HFF-Myc (cell line): Measurements from ENCODE around the gene THUMPD1.
"Not testable (repeated sequence)": the region's sequence is repeated elsewhere in the genome, so short reads cannot be mapped to it uniquely, and the experiment has no call there.

Experiments
- DNase-seq: peaks from one replicate; pipeline ENCODE4 v3.0.0-alpha.2; 2011; ENCODE audit warnings: low read depth; ENCODE audit errors: extremely low read depth
- H3K4me3 ChIP-seq: replicated peaks from 2 replicates; pipeline ENCODE4 v1.5.1; 2011; ENCODE audit warnings: low read depth, mild to moderate bottlenecking, control low read depth, low read length
- TF ChIP-seq, protein P1 (sequence below): IDR thresholded peaks from 2 replicates; pipeline ENCODE4 v1.5.1; 2012; ENCODE audit warnings: mild to moderate bottlenecking, low read depth, low read length, control low read depth; ENCODE audit errors: missing control alignments

The THUMPD1 gene

DNA sequence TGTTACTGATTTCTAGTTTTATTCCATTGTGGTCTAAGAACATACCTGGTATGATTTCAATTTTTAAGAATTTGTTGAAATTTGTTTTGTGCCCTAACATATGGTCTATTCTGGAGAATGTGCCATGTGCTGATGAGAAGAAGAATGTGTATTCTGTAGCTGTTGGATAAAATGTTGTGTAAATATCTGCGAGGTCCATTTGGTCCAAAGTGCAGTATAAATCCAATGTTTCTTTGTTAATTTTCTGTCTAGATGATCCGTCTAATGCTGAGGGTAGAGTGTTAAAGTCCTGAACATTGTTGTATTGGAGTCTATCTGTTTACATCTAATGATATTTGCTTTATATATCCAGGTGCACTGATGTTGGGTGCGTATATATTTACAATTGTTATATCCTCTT is 32.1 kb upstream of the THUMPD1 start:
- no peak for DNase-seq
- TF ChIP-seq, protein P1, sequence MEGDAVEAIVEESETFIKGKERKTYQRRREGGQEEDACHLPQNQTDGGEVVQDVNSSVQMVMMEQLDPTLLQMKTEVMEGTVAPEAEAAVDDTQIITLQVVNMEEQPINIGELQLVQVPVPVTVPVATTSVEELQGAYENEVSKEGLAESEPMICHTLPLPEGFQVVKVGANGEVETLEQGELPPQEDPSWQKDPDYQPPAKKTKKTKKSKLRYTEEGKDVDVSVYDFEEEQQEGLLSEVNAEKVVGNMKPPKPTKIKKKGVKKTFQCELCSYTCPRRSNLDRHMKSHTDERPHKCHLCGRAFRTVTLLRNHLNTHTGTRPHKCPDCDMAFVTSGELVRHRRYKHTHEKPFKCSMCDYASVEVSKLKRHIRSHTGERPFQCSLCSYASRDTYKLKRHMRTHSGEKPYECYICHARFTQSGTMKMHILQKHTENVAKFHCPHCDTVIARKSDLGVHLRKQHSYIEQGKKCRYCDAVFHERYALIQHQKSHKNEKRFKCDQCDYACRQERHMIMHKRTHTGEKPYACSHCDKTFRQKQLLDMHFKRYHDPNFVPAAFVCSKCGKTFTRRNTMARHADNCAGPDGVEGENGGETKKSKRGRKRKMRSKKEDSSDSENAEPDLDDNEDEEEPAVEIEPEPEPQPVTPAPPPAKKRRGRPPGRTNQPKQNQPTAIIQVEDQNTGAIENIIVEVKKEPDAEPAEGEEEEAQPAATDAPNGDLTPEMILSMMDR, result no peak
- H3K4me3 ChIP-seq, result no peak overlapping the region

DNA sequence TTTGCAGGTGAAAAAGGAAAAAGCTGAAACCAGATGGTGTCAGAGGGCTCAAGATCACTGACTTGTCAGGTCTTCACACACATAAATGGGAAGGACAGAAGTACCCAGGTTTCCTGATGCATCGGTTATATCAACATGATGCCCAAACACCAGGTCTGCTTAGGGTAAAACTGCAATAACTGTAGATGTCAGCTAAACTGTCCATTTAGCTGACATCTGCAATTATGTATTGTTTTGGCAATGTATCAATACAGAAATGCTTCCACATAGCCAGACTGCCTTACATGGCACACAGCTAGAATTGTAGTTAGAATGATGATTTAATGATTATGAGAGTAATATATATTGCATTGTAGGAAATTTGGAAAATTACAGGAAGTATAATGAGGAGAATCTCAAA is 27.2 kb upstream of the THUMPD1 start:
- DNase-seq, result no peak
- TF ChIP-seq, protein P1, result no peak
- no peak overlapping the region for H3K4me3 ChIP-seq

DNA sequence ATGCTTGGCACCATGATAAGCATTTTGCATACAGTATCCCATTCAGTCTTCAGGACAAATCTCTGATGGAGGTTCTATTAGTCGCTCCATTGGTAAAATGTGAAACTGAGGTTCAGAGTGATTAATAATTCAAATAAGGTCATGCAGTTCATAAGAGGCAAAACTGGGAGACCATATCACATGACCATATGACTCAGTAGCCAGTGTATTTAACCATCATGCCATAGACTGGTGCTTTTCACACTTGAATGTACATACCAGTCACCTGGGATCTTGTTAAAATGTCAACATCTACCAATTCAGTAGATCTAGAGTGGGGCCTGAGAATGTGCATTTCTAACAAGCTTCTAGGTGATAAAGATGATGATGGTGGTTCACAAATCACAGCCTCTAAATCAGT is 26.5 kb upstream of the THUMPD1 start:
- no peak for DNase-seq
- TF ChIP-seq, protein P1, result no peak
- H3K4me3 ChIP-seq, result no peak overlapping the region

DNA sequence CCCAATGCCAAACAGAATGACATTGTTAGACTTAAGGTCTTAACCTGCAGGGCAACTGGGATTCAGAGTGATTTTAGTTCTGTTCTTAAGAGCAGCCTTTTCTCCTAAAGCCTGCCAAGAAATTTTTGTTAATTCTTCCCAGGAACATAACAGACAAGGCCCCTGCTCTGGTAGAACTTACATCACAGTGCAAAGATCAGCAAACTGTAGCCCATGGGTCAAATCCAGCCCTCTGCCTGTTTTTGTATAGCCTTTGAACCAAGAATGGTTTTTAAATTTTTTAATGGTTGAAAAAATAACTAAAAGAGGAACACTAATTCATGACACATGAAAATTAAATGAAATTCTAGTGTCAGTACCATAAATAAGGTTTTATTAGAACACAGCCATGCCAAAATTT is 26.0 kb upstream of the THUMPD1 start:
- no peak for DNase-seq
- TF ChIP-seq, protein P1, result no peak
- H3K4me3 ChIP-seq, result no peak overlapping the region

DNA sequence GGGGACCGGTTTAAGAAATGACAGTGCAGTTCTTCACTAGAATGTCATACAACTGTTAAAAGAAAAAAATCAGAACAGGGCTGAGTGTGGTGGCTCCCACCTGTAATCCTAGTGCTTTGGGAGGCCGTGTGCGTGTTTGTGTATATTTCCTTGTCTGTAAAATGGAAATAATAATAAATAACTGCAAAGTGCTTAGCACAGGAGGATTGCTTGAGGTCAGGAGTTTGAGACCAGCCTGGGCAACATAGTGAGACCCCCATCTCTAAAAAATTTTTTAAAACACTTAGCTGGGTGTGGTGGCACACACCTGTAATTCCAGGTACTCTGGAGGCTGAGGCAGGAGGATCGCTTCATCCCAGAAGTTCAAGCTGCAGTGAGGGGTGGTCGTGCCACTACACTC is 24.7 kb upstream of the THUMPD1 start:
- TF ChIP-seq, protein P1, result no peak
- DNase-seq, result no peak
- no peak overlapping the region for H3K4me3 ChIP-seq

DNA sequence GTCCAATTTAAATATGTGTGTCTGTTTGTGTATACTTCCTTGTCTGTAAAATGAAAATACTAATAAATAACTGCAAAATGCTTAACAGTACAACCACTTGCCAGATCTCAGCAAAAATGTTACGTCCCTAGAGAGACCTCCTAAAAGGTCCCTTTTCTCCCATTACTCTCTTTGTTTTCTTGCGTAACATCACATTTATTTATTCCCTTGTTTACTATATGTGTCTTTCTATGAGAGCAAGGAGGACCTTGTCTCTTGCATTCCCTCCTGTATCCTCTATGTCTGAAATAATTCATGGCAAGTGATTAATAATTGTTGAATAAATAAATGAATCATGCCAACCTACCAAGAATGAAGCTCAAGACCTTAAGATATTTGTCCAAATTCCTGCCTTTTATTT is 24.1 kb upstream of the THUMPD1 start:
- TF ChIP-seq, protein P1, result no peak
- no peak for DNase-seq
- no peak overlapping the region for H3K4me3 ChIP-seq

DNA sequence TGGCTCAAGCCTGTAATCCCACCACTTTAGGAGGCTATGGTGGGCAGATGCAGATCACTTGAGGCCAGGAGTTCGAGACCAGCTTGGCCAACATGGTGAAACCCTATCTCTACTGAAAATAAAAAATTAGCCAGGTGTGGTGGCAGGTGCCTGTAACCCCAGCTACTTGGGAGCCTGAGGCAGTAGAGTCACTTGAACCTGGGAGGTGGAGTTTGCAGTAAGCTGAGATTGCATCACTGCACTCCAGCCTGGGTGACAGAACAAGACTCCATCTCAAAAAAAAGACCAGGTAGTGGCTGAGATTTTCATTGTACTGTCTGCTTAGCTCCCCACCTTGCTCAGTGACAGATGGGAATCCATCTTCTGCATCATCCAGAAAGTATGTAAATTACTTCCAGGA is 22.8 kb upstream of the THUMPD1 start:
- H3K4me3 ChIP-seq, DNase-seq: not testable (repeated sequence)
